NCI-H82 treated with DMSO at 0.1 percent for 48 hours (cell line): Measurements from ENCODE around the gene RNF144B.

Experiments
- DNase-seq: peaks from one replicate; lab custom pipeline; 2025; ENCODE audit not compliant: unreplicated experiment; lab: John Stamatoyannopoulos, UW

Gene RNF144B

GRCh38 chr6:18481870-18482269, 94.7 kb downstream of the RNF144B start:
- DNase-seq: no peak

GRCh38 chr6:18485660-18486435, 98.7 kb downstream of the RNF144B start:
- no peak for DNase-seq

- no peak for DNase-seq
Measured at GRCh38 chr6:18488004-18488403, 100.9 kb downstream of the RNF144B start.

- no peak for DNase-seq
Measured at GRCh38 chr6:18488526-18489270, 101.5 kb downstream of the RNF144B start.

GRCh38 chr6:18489335-18489734, 102.2 kb downstream of the RNF144B start:
- no peak for DNase-seq

GRCh38 chr6:18491308-18492045, 104.3 kb downstream of the RNF144B start:
- DNase-seq: no peak

- DNase-seq: no peak
Measured at GRCh38 chr6:18492972-18493371, 105.8 kb downstream of the RNF144B start.

- no peak for DNase-seq
Measured at GRCh38 chr6:18493382-18493891, 106.3 kb downstream of the RNF144B start.

GRCh38 chr6:18493925-18494324, 106.8 kb downstream of the RNF144B start:
- no peak for DNase-seq

GRCh38 chr6:18495236-18495635, 108.1 kb downstream of the RNF144B start:
- no peak for DNase-seq

GRCh38 chr6:18496462-18496861, 109.3 kb downstream of the RNF144B start:
- DNase-seq: no peak

GRCh38 chr6:18497006-18497405, 109.9 kb downstream of the RNF144B start:
- no peak for DNase-seq

GRCh38 chr6:18498408-18498807, 111.3 kb downstream of the RNF144B start:
- no peak for DNase-seq

- no peak for DNase-seq
Measured at GRCh38 chr6:18500921-18501662, 113.9 kb downstream of the RNF144B start.

- no peak for DNase-seq
Measured at GRCh38 chr6:18501663-18502013, 114.5 kb downstream of the RNF144B start.

- DNase-seq: no peak
Measured at GRCh38 chr6:18503206-18503592, 116.0 kb downstream of the RNF144B start.

GRCh38 chr6:18503593-18504231, 116.6 kb downstream of the RNF144B start:
- DNase-seq: peak; percentile 74

GRCh38 chr6:18504232-18504596, 117.1 kb downstream of the RNF144B start:
- no peak for DNase-seq

- DNase-seq: peak; percentile 93
Measured at GRCh38 chr6:18506382-18507017, 119.3 kb downstream of the RNF144B start.

GRCh38 chr6:18507018-18507415, 119.9 kb downstream of the RNF144B start:
- peak; percentile 98 for DNase-seq
